ENCODE measurements around the gene ALB. TPM values are rescaled to one million over a fixed set of nuclear protein-coding genes. Genes with fewer than 3 reads are reported as not detected.
"Not testable (repeated sequence)": the region's sequence is repeated elsewhere in the genome, so short reads cannot be mapped to it uniquely, and the experiment has no call there.

ALB gene
- total RNA-seq, 3 donors from 2014 or later, result 8.2 TPM; not detected in 2

DNA sequence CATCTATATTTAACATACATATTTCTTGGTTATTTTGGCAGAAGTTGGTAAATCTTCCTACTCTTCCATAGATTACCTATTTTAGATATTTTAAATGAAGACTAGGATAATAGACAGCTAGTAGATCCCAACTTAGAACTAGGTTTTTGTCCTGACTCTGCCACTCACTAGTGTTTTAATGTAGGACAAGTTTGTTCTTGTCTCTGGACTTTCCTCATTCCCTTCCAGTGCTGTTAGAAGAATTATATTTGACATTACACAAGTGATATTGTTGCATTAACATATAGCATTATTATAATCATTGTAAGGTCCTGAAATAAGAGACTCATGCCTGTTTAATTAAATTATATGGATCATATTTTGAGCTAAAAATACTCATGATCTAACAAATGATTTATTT is 24.1 kb upstream of the ALB start:
- ATAC-seq (no peak), DNase-seq (no peak)
- intact Hi-C loops (cut with DNase I, micrococcal nuclease), result no loop called here
- H3K36me3 ChIP-seq (ENCODE audit: low read depth), result no peaks in the 10 kb centered on the region
- no peaks in the 10 kb centered on the region for H3K4me1 ChIP-seq (ENCODE audit: low read depth)
- H3K4me3 ChIP-seq, result no peak overlapping the region
- H3K9me3 ChIP-seq, result no peaks in the 10 kb centered on the region
- TF ChIP-seq, protein P1, sequence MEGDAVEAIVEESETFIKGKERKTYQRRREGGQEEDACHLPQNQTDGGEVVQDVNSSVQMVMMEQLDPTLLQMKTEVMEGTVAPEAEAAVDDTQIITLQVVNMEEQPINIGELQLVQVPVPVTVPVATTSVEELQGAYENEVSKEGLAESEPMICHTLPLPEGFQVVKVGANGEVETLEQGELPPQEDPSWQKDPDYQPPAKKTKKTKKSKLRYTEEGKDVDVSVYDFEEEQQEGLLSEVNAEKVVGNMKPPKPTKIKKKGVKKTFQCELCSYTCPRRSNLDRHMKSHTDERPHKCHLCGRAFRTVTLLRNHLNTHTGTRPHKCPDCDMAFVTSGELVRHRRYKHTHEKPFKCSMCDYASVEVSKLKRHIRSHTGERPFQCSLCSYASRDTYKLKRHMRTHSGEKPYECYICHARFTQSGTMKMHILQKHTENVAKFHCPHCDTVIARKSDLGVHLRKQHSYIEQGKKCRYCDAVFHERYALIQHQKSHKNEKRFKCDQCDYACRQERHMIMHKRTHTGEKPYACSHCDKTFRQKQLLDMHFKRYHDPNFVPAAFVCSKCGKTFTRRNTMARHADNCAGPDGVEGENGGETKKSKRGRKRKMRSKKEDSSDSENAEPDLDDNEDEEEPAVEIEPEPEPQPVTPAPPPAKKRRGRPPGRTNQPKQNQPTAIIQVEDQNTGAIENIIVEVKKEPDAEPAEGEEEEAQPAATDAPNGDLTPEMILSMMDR (IDR thresholded peaks at IDR 0.05), result no peak

DNA sequence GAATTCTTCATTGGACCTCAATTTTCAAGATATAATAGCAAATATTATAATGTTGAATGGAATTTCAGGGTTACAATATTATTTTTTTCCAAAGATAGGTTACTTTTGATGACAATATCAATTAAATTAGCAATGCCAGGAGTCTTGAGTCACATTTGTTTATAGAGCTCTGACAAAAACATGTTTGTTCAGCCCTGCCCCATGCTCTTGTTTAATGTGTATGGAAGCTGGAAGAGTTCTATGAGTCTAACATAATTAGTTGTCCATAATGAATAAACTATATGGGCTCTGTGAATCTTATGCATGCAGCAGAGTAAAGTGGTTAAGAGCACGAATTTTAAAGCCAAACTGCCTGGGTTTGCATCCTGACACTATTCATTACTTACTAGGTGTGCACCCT is 22.9 kb upstream of the ALB start:
- Histone ChIP-seq H3K4me3 (no peak overlapping the region), H3K36me3 (ENCODE audit: low read depth) (no peaks in the 10 kb centered on the region), H3K4me1 (ENCODE audit: low read depth) (no peaks in the 10 kb centered on the region), H3K9me3 (no peaks in the 10 kb centered on the region)
- no peak for ATAC-seq
- no peak for DNase-seq
- intact Hi-C loops (cut with DNase I, micrococcal nuclease), result no loop called here
- TF ChIP-seq, protein P1 (IDR thresholded peaks at IDR 0.05), result no peak

DNA sequence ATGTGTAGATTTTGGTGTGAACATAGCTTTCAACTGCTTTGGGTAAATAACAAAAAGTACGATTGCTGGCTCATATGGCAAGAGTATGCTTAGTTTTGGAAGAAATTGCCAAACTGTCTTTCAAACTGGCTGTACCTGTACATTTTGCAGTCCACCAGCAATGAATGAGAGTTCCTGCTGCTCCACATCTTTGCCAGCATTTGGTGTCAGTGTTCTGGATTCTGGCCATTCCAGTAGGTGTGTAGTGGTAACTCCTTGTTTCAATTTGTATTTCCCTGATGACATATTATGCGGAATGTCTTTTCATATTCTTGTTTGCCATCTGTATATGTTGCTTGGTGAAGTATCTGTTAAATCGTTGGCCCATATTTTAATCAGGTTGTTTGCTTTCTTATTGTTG is 20.6 kb upstream of the ALB start:
- DNase-seq (no peak), ATAC-seq (no peak)
- TF ChIP-seq, protein P1 (IDR thresholded peaks at IDR 0.05), result no peak
- intact Hi-C loops (cut with DNase I, micrococcal nuclease), result no loop called here
- H3K9me3 ChIP-seq, result no peaks in the 10 kb centered on the region
- no peaks in the 10 kb centered on the region for H3K36me3 ChIP-seq (ENCODE audit: low read depth)
- no peaks in the 10 kb centered on the region for H3K4me1 ChIP-seq (ENCODE audit: low read depth)
- no peak overlapping the region for H3K4me3 ChIP-seq

DNA sequence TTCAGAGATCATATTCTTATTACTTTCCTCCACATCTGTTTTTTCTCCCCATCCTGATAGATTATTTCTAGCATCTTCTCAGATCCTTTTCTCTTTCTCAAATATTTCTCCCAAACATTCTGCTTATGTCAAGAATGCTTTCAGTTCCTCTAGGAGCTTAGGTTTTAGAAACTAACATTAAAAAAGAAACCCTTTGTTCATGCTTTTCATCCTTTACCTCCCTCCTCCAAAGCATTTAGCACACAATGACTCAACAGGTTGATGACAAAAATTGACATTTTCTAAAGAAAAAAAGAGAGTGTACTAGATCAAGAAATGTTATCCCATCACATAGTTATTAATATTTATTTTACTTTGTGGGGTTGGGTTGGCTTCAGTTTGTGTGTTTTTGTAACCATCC is 16.5 kb upstream of the ALB start:
- Histone ChIP-seq H3K9me3 (no peaks in the 10 kb centered on the region), H3K4me1 (ENCODE audit: low read depth) (no peaks in the 10 kb centered on the region), H3K36me3 (ENCODE audit: low read depth) (no peaks in the 10 kb centered on the region), H3K4me3 (no peak overlapping the region)
- ATAC-seq (no peak), DNase-seq (no peak)
- intact Hi-C loops (cut with DNase I, micrococcal nuclease), result no loop called here
- TF ChIP-seq, protein P1 (IDR thresholded peaks at IDR 0.05), result no peak

DNA sequence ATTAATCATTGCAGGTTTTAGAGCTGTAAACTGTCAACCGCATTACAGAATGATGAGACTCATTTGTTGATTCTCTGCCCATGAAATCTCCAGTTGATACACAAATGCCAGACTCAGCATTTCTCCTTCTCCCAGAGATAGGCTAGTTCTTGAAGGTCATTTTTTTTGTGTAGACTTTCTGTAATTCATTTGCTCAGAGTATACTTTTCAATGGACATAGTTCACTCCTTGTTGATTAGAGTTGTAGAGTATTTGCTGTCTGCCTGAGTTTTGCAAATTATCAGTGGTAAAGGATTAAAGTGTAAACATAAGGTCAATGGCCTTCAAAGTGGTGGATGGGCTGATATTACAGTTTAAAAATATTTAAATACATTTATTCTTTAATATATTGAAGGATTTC is 15.2 kb upstream of the ALB start:
- ATAC-seq (no peak), DNase-seq (no peak)
- no peaks in the 10 kb centered on the region for H3K36me3 ChIP-seq (ENCODE audit: low read depth)
- no peak overlapping the region for H3K4me3 ChIP-seq
- H3K4me1 ChIP-seq (ENCODE audit: low read depth), result no peaks in the 10 kb centered on the region
- H3K9me3 ChIP-seq, result no peaks in the 10 kb centered on the region
- intact Hi-C loops (cut with DNase I, micrococcal nuclease), result no loop called here
- TF ChIP-seq, protein P1 (IDR thresholded peaks at IDR 0.05), result no peak

DNA sequence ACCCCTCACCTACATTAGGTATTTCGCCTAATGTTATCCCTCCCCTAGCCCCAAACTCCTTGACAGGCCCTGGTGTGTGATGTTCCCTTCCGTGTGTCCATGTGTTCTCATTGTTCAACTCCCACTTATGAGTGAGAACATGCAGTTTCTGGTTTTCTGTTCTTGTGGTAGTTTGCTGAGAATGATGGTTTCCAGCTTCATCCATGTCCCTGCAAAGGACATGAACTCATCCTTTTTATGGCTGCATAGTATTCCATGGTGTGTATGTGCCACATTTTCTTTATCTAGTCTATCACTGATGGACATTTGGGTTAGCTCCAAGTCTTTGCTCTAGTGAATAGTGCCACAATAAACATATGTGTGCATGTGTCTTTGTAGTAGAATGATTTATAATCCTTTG is 14.4 kb upstream of the ALB start:
- H3K9me3 ChIP-seq; H3K4me1 ChIP-seq (ENCODE audit: low read depth); ATAC-seq; H3K36me3 ChIP-seq (ENCODE audit: low read depth); H3K4me3 ChIP-seq; DNase-seq; intact Hi-C loops (cut with DNase I, micrococcal nuclease): not testable (repeated sequence)
